HL-60 (cell line): Measurements from ENCODE around the gene KCNT1.

Experiments used
- DNase-seq, 2 experiments: peaks; one replicate each; pipeline ENCODE4 v3.0.0-alpha.2; 2010 to 2020; ENCODE audit warnings: low read depth in 1 of 2, low spot score in 1 of 2
- H3K27ac ChIP-seq: fragments of 250-450 bp; sonication (Bioruptor Pico); replicated peaks from 2 replicates; pipeline ENCODE4 v1.5.1; 2020; ENCODE audit warnings: mild to moderate bottlenecking, moderate library complexity
- H3K27me3 ChIP-seq: fragments of 250-450 bp; sonication (Bioruptor Pico); 2 replicates; pipeline ENCODE4 v1.5.1; 2021; ENCODE audit warnings: mild to moderate bottlenecking, moderate library complexity; ENCODE audit not compliant: insufficient read depth, poor library complexity, severe bottlenecking
- H3K4me3 ChIP-seq: replicated peaks from 2 replicates; pipeline ENCODE4 v1.5.1; 2011; ENCODE audit warnings: mild to moderate bottlenecking, control low read depth, low read length; ENCODE audit not compliant: insufficient read depth
- CTCF ChIP-seq: IDR thresholded peaks from one replicate; pipeline ENCODE4 v1.5.1; 2011; ENCODE audit warnings: low read length, control low read depth, inconsistent platforms; ENCODE audit not compliant: insufficient read depth
- GABPA ChIP-seq: IDR thresholded peaks from 2 replicates; pipeline ENCODE4 v1.6.1; 2012; ENCODE audit warnings: low read depth
- POLR2AphosphoS5 ChIP-seq: IDR thresholded peaks from 2 replicates; pipeline ENCODE4 v1.6.1; 2012; ENCODE audit warnings: low read depth
- SPI1 ChIP-seq: IDR thresholded peaks from 2 replicates; pipeline ENCODE4 v1.6.1; 2012; ENCODE audit warnings: low read depth, mild to moderate bottlenecking, borderline replicate concordance
- TF ChIP-seq, protein P1 (sequence below): IDR thresholded peaks from 2 replicates; pipeline ENCODE4 v1.6.1; 2012; ENCODE audit warnings: low read depth; ENCODE audit not compliant: insufficient replicate concordance

KCNT1 gene

DNA sequence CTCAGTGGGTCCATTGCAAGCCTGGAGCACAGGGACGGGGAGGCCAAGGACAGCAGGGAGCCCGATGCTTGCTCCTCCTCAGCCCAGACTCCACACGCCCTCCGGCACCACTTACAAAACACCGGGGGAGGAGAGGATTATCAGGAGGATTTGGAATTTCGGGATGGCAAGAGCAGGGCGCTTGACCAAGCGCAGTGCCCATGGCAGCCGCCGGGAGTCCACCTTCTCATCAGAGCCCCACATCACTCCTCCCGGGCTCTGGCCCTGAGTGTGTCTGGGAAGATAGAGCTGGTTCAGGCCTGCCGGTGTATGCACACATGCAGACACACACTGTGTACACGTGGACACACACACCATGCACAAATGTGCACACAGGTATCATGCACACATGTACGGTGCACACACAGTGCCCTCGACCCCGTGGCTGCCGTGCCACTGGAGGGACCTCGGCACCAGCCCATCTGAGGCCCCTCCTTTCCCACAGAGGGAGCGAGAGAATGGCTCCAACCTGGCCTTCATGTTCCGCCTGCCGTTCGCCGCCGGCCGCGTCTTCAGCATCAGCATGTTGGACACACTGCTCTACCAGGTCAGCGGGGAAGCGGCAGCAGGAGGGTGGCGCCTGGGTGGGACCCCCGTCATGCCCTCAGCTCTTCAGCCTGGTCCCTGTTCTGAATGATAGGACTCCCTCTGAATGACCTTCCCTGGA lies 81.7 kb downstream of the KCNT1 start:
- TF ChIP-seq, protein P1, sequence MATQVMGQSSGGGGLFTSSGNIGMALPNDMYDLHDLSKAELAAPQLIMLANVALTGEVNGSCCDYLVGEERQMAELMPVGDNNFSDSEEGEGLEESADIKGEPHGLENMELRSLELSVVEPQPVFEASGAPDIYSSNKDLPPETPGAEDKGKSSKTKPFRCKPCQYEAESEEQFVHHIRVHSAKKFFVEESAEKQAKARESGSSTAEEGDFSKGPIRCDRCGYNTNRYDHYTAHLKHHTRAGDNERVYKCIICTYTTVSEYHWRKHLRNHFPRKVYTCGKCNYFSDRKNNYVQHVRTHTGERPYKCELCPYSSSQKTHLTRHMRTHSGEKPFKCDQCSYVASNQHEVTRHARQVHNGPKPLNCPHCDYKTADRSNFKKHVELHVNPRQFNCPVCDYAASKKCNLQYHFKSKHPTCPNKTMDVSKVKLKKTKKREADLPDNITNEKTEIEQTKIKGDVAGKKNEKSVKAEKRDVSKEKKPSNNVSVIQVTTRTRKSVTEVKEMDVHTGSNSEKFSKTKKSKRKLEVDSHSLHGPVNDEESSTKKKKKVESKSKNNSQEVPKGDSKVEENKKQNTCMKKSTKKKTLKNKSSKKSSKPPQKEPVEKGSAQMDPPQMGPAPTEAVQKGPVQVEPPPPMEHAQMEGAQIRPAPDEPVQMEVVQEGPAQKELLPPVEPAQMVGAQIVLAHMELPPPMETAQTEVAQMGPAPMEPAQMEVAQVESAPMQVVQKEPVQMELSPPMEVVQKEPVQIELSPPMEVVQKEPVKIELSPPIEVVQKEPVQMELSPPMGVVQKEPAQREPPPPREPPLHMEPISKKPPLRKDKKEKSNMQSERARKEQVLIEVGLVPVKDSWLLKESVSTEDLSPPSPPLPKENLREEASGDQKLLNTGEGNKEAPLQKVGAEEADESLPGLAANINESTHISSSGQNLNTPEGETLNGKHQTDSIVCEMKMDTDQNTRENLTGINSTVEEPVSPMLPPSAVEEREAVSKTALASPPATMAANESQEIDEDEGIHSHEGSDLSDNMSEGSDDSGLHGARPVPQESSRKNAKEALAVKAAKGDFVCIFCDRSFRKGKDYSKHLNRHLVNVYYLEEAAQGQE: no peak
- no peak for TF ChIP-seq SPI1
- TF ChIP-seq CTCF: no peak
- TF ChIP-seq POLR2AphosphoS5: no peak
- TF ChIP-seq GABPA: no peak
- H3K27me3 ChIP-seq: peaks cover 2% of the 10 kb centered on the region
- DNase-seq: no peak
- no peak overlapping the region for H3K4me3 ChIP-seq
- no peak overlapping the region for H3K27ac ChIP-seq

GRCh38 chr9:135785013-135785575 lies 83.1 kb downstream of the KCNT1 start:
- Histone ChIP-seq H3K4me3 (no peak overlapping the region), H3K27me3 (peaks cover 2% of the 10 kb centered on the region), H3K27ac (no peak overlapping the region)
- TF ChIP-seq POLR2AphosphoS5 (no peak), CTCF (no peak), GABPA (no peak), SPI1 (no peak)
- TF ChIP-seq, protein P1: no peak
- no peak for DNase-seq

GRCh38 chr9:135786146-135786690 lies 84.2 kb downstream of the KCNT1 start:
- no peak for DNase-seq
- Histone ChIP-seq H3K4me3 (no peak overlapping the region), H3K27ac (no peak overlapping the region), H3K27me3 (peaks cover 2% of the 10 kb centered on the region)
- no peak for TF ChIP-seq SPI1
- no peak for TF ChIP-seq GABPA
- no peak for TF ChIP-seq POLR2AphosphoS5
- TF ChIP-seq CTCF: no peak
- TF ChIP-seq, protein P1: no peak
